GM19238 (cell line): Measurements from ENCODE around the gene ICOS.

Experiments
- DNase-seq: peaks from one replicate; pipeline ENCODE4 v3.0.0; 2011; ENCODE audit warnings: low spot score; ENCODE audit not compliant: insufficient read length

The ICOS gene, protein sequence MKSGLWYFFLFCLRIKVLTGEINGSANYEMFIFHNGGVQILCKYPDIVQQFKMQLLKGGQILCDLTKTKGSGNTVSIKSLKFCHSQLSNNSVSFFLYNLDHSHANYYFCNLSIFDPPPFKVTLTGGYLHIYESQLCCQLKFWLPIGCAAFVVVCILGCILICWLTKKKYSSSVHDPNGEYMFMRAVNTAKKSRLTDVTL

DNA sequence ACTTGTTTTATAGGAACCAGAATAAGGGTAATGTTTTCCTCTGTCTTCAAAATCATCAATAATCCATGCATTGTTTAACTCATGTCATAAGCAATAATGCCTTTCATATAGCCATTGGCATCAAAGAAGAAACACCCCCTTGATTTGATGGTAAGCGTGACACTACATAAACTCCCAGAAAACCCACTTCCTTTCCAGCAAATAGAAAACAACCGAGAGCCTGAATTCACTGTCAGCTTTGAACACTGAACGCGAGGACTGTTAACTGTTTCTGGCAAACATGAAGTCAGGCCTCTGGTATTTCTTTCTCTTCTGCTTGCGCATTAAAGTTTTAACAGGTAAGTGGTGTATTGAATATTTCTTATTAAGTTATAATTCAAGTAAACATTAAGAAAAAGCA is at the start of gene ICOS:
ICOS (plus strand) TSS at position 229 of the 400 bp plus-strand sequence; CDS start at position 281, 52 bp downstream.
- no peak for DNase-seq

DNA sequence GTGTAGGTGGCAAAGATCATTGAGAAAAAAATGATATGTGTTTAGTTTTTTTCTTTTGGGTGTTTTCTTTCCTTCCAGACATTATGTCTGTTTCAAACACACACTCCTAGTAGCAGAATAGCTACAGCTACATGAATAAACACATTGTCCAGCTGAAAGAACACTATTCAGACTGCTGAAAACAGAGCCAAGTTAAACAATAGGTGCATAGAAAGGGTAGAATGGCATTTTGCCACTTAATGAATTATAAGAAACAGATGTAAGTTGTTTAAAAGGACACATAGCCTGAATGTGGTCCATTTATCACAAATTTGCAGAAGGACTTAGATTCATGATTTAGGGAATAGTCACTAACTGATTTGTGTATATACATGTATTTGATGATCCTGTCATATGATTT is 48.9 kb upstream of the ICOS start:
- no peak for DNase-seq

DNA sequence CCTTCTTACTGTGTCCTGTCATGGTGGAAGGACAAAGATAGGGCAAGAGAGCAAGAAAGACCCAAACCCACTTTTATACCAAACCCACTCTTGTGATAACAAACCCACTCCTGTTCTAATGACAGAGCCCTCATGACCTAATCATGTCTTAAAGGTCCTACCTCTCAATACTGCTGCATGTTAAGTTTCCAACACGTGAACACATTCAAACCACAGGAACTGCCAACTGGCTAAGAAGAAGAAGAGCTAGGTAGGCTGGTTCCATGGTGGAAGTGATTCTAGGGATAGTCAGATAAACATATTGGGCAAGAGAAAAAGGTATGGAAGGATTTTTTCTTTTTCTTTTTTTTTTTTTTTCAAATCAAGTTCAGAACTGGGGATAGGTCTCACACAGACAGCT is 47.0 kb upstream of the ICOS start:
- no peak for DNase-seq

GRCh38 chr2:203889944-203890343 is 46.6 kb upstream of the ICOS start:
- no peak for DNase-seq

DNA sequence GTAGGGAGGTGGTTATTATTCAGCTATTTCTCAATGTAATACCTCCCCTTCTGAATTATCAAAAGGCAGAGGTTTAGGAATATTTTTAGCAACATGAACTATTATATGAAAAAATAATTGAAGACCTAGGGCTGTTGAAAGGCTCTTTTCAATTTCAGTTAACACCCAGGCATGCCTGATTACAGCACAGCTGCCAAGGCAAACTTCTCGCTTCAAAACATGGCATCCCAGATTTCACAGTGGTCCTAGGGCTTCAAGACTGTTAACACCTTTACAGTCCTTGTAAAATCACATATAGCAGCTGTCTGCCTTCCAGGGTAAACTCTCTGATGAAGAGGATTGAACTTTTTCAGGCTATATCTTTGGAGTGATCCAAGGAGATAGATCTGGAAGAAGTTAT is 45.8 kb upstream of the ICOS start:
- DNase-seq: no peak

GRCh38 chr2:203891474-203891873 is 45.1 kb upstream of the ICOS start:
- DNase-seq: no peak

GRCh38 chr2:203892207-203892606 is 44.4 kb upstream of the ICOS start:
- no peak for DNase-seq

- DNase-seq: no peak
Measured at GRCh38 chr2:203893401-203893800, 43.2 kb upstream of the ICOS start.

- no peak for DNase-seq
Measured at GRCh38 chr2:203893840-203894239, 42.7 kb upstream of the ICOS start.

DNA sequence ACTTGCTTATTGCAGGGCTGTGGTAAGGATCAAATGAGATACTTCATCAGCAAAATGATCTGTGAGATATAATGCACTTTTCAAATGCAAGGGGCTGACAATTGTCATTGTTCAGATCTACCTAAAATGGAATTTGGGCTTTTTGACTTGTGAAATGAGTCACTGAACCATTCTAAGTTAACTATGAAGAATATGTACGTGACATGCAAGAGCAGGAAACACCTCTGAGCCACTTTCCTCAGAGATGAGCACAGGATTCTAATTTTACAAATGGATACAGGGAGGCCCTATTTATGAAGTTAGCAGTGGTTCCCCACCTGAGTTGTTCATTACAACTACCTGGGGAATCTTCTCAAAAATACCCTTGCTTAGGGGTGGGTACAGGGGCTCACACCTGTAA is 42.3 kb upstream of the ICOS start:
- DNase-seq: no peak

GRCh38 chr2:203897544-203897943 is 39.0 kb upstream of the ICOS start:
- DNase-seq: no peak

- no peak for DNase-seq
Measured at GRCh38 chr2:203898657-203899056, 37.9 kb upstream of the ICOS start.

DNA sequence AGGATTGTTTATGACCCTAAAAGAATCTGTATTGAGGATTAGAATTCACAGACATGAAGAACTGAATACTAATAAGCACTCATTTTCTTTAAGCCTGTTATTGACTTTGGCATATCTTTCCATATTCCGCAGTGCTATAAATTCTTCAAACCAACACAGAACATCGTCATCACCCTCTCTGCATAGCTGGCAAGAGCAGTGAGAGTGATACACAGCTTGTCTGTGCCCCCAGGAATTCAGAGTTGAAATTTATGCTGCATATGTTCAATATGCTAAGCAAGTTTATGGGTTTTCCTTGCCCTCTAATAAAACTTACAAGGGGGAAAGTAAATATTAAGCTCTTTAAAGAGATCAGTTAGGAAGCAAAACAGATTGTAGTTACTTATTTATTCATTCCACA is 36.3 kb upstream of the ICOS start:
- no peak for DNase-seq

DNA sequence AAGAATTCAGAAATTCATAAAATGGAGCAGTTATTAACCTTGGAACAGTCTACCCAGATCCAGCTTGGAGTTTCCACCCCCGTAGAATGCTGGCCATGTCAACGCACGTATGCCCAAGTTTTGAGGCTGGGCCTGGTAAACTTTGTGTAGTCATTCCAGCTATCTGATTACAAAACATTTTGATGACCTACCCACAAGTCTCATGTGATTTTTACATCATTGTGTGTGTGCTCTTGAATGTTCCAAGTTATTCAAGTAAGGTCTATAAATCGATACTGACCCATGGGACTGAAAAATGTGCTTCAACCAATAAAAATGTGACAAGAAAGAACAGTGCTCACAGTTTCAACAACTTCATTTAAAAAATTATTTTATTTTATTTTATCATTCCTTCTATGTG is 32.5 kb upstream of the ICOS start:
- DNase-seq: no peak

DNA sequence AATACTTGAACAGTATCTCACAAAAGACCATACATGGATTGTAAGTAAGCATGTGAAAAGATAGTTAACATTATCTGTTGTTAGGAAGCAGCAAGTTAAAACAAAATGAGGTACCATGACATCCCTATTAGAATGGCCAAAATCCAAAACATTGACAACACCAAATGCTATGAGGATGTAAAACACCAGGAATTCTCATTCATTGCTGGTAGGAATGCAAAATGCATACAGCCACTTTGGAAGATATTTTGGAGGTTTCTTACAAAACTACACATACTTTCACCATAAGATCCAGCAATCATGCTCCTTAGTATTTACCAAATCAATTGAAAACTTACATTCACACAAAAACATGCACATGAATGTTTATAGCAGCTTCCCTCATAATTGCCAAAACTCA is 30.9 kb upstream of the ICOS start:
- DNase-seq: no peak

DNA sequence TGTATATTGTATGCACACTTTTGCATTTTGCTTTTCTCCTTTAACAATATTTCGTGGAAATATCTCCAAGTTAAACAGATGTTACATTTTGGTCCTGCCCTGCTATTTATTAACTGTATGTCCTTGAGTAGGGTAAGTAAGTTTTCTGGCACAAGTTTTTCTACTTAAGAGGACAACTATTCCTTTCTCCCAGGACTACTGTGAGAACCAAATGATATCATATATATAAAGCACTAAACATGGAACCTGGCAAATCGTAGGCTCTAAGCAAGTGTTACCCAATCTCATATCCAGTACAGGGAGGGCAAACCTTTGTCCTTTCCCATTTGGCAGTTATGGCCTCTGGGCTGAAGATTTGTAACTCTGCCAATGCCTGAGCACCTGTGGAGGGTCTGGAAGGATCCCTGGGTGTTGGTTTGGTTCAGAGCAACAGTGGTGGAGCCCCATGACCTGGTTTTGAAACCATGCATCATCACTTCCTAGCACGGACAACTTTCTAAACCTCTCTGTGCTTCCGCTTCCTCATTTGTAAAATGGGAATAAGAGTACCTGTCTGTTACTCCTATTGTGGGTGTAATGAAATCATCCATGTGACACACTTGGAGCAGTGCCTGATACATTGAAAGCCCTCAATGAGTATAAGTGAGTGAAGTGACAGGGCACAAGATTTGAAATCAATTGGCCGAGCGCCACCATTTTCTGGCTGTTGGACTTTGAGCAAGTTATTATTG is 28.3 kb upstream of the ICOS start:
- no peak for DNase-seq

GRCh38 chr2:203908797-203909185 is 27.8 kb upstream of the ICOS start:
- DNase-seq: no peak

DNA sequence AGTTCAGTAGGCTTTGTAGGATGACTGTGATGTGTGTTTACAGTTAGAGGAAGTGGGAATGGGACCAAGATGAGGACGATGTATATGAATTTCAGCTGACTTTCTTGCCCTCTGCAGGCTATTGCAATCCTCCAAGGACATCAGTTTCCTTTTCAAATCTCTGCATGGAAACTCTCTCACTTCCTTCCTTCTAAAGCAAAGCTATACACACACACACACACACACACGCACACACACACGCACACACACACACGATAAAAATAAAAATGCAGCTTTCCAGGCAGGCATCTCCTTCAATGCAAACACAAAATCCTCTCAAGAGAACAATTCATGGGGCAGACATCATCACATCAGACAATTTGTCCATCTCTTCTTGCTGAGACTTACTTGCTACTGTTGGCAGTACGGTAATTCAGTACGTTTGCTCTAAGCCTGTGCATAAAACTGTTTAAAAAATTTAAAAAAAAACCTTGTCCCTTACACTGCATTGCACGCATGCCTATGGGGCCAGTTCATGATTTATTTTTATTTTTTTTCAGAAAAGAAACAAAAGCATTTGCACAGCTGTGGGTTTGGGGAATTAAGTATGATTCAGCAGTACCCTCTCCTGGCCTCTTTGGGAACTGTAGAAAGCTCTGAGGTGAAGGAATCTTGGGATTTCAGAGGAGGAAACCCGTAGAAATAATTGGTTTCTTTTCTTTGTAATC is 27.1 kb upstream of the ICOS start:
- no peak for DNase-seq

DNA sequence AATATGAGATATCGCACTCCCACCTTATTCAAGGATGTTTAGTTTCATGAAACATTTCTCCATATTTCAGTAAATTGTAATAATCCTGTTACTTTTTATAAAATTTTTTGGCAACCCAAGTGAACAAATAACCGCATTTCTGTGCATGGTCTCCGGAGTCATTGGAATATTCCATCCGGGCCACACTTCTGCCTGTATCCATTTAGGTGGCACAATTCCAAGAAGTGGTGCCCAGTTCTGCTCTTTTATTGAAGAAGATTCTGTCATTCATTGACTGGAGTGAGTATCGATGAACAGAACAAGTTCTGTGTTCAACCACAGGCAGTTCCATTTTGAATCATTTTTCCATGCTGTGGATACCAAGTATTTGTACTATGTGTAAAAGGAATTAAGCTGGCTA is 26.6 kb upstream of the ICOS start:
- no peak for DNase-seq

DNA sequence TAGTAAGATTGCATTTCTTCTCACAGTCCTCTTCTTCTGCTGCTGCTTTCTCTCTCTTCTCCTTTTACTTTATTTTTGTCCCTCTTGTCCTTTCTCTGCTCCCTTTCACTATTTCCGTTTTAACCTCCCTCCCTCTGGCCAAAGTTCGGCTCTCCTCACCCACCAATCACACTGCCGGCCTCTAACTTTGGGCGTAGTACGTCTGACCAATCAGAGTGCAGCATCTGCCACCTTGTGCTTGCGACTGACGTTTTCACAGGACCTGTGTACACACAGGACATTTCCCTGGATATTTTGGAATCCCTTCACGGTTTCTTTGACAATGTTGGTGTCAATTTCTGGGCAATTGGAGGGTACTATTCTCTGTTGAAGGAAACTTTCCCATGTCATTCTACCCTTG is 22.6 kb upstream of the ICOS start:
- no peak for DNase-seq

- DNase-seq: no peak
Measured at GRCh38 chr2:203914546-203915182, 21.9 kb upstream of the ICOS start.

GRCh38 chr2:203915256-203915655 is 21.3 kb upstream of the ICOS start:
- no peak for DNase-seq
